HG02678 (cell line): Measurements from ENCODE around the gene TPR.
A peak's percentile ranks its signal among the peaks of the same experiment; 100 is the strongest.

Experiments used
- ATAC-seq: cut with Tn5 transposase; IDR thresholded peaks from one replicate; pipeline ENCODE4 v1.9.1; 2021; ENCODE audit warnings: mild to moderate bottlenecking, moderate library complexity; ENCODE audit not compliant: unreplicated experiment

Gene TPR

GRCh38 chr1:186292875-186293274 lies 82.2 kb downstream of the TPR start:
- no peak for ATAC-seq

GRCh38 chr1:186291271-186291670 lies 83.8 kb downstream of the TPR start:
- ATAC-seq: no peak

DNA sequence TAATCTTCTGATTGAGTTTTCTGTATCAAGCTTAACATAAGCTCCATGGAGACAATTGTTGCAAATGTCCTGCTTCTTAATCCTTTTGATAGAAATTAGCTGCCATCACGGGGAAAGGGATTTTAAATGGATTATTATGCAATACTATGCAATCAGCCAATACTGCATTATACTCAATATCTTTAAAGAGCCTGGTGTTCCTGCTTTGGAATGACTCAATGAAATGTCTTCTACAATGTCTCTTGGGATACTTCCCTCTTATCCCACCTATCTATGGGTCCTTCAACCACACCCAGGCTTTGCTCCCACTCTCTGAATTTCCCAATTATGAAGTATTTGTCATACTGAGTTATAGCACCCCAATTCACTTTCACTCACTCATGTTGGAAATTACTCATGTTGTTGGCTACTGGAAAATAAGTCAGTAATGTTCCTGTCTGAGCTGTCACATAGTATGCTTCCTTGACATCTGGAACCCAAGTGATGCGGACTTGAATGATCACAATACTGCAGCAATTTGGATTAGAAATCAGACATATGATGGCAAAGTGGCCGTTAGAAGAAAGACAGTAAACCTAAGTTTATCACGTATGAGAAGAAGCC lies 85.0 kb downstream of the TPR start:
- no peak for ATAC-seq

DNA sequence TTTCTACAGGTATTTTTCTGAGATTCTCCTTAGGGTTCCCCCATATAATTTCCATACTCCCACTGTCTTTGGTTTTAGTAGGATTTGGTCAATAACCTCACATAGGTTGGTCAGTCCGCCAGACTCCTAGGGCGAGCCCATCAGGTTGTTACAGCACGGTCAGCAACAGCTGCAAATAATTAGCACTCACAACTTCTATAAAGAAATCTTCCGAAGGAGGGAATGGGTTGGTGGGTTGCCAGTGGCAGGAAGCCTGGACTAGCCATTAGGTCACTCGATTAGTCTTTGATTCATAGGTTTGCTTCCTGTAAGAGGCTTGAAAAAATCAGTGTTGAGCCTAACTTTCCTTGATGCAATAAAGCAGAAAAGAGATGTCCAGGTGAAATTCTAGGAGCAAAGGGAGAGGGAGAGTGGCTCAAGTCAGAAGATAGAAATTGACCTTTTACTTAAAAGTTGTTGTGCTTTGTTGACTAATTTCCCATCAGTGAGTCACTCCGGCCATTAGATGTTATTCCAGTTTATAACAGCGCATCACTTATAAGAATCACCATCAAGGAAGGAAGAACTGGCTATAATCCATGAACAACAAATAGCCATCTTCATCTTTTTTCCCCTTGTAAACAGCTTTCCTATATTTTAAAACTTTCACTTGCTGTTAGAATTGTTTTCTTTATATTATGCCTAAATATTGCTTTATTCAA lies 88.3 kb downstream of the TPR start:
- ATAC-seq: no peak

DNA sequence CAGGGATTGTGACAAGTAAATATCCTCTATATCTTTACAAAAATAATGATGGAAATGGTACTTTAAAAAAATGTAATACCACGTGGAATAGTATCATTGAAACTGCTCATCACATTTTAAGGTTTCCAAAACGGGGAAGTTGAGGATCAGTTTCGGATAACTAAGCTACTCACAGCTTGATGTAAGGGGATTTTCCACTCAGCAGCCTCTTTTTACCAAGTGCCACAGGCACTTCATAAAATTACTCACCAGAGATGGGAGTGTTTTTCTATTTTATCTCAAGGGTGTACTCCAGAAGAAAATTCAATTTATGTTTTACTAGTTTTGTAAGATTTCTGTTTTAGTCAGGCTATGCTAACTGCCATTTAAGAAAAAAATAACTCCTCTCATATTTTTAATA lies 91.7 kb downstream of the TPR start:
- ATAC-seq: peak; percentile 72

DNA sequence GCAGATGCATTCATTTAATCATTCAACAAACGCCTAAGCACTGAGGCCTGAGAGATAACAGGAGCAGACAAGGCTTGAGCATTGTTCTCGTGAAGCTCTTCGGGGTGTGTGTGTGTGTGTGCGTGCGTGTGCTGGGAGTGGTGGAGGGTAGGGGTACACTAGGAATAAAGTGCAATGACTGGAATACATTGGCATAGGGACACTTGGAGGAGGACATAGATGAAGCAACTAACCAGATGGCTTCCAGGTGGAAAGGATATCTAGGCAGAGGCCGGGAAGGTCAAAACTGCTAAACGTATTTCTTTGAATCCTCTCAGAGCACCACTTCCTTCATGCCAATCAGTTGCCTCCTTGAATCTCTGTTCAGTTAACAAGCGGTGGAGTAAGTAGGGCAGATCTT lies 92.6 kb downstream of the TPR start:
- no peak for ATAC-seq

- ATAC-seq: no peak
These were observed 99.2 kb downstream of the TPR start for GRCh38 chr1:186275822-186276221.

- ATAC-seq: no peak
These were observed 102.6 kb downstream of the TPR start for GRCh38 chr1:186272486-186272885.

DNA sequence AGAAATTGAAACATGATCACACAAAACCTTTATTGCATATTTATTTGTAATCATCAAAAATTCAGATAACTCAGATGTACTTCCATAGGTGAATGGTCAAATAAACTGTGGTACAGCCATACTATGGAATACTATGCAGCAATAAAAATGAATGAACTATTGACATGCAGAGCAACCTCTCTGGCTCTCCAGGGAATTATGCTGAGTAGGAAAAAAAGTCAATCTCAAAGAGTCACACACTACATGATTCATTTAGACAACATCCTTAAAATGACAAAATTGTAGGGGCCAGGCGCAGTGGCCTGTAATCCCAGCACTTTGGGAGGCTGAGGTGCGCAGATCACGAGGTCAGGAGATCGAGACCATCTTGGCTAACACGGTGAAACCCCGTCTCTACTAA lies 104.0 kb downstream of the TPR start:
- no peak for ATAC-seq
